GM18508 (cell line): Measurements from ENCODE around the gene GPA33.

ENCODE experiments used
- ATAC-seq: cut with Tn5 transposase; IDR thresholded peaks from one replicate; pipeline ENCODE4 v1.9.1; 2021; ENCODE audit warnings: moderate number of reproducible peaks; ENCODE audit not compliant: insufficient read depth, unreplicated experiment

Gene GPA33

DNA sequence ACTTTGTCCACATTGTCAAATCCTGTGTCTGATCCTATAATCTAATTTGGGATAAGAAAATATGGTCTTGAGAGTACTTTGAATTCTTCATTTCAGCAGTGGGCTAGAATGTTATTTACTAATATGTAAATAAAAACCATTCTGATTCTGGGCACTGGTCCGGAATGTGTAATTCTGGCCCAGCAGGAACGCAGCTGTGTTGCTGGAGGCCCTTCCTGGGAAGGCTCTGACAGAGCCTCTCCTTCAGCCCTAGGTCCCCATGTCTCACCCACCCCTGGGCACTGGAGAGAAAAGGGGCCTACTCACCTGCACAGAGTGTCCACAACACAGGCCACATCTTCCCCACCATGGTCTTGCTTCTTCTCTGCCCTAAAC is 251 bp downstream of the GPA33 start:
- no peak for ATAC-seq

DNA sequence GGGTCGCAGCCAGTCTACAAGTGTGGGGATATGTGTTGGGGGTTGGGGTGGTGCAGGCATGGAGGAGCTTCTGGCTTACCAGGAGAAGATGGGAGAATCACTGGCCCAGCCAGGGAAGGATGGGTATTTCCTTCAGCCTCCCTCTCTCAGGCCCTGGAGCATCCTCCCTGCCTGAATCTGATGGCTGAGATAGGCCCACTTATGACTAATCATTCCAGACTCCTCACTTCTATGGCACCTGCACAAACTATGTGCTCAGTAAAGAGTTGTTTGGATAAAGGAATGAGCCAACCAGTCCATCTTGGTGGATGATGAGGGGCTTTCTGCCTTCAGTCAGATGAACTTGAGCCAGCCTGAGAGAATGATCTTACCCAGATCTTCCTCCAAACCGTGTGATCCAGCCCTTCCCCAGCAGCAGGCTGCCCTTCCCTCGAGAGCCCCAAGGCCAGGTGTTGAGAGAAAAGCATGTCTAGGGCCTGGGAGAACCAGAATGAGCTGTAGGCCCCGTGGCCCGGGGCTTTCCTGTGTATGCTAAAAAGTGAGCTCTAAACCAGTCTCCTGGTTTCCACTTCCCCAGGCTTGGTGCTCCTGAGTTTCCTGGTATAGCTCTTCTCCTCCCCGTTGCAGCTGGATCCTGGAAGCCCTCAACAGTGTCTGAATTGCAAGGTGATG is 1.3 kb downstream of the GPA33 start:
- no peak for ATAC-seq

DNA sequence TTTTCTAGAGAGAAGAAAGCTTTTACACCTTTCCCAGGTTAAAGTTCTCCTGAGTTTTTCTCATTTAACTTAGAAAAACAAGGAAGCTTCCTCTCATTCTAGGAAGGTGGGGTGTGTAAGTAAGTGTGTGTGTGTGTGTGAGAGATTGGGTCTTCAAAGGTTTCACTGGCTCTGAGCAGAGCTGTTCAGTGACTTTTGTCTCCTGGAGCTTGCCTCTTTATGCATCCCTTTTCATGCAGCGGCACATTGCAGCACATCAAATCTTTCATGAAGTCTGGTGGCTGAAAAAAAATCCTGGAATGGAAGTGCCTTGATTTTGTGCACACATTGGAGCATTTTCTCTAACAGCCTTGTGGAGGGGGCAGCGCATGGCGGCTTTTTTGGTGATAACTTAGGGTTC is 3.4 kb downstream of the GPA33 start:
- no peak for ATAC-seq

DNA sequence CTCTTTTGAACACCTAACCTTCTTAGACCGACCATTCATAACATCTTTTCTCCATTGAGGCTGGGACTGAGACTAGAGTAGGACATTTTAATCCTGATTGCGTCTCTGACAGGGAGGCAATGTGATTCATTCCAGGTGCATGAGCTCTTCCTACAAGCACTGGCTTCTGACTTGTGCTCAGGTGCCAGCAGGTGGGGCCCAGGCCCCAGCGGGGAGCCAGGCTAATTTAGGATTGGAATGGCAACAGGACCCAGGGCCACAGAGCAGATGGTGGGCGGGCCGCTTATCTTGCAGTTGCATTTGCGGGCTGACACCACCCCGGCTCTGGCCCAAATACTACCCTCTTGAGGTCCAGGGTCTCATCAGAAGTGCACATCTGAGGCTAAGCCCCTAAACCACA is 4.1 kb downstream of the GPA33 start:
- ATAC-seq, result no peak

DNA sequence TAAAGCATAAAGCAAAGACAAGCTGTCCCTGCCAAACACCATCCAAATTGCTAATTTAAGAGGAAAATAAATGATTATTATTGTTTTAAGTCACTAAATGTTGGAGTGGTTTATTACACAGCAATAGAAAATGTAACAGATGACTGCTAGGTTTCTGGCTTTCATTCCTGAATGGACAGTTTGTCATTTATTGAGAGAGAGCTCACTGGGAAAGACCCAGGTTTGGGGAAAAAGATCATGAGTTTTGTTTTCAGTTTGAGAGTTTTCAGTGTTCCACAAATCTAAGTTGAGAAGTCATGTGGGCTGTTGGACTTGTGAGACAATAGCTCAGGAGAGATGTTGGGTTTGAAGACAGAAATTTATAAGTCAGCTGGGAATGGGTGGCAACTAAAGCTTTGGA is 5.4 kb downstream of the GPA33 start:
- ATAC-seq, result no peak

DNA sequence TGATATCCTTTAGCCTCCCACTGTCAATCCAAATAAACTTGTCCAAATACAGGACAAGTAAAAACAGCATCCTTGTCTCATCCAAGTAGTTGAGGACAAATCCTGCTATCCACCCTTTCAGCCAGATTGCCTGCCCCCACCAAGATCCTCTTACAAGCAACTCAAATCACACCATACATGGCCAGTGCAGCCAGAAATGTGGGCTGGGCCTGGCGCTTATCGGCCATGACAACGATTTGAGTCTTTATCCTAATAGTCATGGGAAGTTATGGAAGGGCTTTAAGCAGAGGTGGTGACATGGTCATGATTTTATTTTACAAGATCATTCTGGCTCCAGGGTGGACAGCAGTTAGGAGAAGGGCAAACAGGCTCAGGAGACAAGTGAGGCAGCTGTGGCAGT is 6.3 kb downstream of the GPA33 start:
- no peak for ATAC-seq

DNA sequence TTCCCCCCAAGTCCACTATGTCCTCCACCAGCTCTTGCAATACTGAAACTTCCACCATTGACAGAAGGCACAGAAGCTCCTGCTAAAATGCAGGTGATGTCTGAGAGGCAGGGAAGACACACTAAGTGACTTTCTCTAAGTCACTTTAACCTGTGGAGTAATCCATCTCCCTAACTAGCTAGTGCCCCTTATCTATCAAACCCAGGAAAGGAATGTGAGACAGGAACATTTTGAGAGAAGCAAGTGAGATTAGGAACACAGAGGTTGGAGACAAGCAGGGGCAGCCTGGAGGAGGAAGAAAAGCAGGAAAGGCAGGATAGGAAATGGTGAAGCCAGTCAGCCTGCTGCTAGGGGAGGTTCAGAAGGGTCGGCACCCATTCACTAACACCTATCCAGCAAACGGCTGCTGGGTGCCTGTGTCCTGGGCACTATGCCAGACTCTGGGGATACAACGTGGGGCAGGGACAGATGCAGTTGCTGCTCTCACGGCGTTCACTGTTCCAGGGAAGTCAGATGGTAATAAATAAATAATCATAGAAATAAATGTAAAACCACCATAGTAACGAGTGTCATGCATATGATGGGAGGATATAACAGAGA is 7.0 kb downstream of the GPA33 start:
- ATAC-seq, result no peak

DNA sequence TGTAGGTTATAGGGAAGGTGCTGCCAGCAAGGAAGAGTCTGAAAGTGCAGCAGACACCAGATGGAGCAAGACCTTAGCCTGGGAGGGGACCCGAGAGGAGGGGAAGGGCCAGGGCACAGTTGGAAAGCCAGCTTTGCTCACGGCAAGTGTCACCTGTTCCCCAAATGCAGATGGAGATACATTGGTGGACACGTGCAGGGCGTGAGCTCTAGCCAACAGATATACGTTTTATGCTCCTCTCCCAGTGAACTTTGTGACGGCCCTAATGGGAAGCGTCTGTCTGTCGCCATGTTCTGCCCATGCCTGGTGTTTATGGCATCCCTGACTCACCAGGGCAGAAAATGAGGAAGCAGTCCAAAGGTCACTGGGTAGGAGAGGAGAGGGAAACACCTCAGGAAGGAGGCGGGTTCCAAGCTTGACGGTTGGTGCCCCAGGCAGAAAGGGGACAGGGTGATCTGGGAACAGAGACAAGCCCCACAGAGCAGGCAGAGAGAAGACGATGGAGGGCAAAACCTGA is 7.6 kb downstream of the GPA33 start:
- no peak for ATAC-seq

DNA sequence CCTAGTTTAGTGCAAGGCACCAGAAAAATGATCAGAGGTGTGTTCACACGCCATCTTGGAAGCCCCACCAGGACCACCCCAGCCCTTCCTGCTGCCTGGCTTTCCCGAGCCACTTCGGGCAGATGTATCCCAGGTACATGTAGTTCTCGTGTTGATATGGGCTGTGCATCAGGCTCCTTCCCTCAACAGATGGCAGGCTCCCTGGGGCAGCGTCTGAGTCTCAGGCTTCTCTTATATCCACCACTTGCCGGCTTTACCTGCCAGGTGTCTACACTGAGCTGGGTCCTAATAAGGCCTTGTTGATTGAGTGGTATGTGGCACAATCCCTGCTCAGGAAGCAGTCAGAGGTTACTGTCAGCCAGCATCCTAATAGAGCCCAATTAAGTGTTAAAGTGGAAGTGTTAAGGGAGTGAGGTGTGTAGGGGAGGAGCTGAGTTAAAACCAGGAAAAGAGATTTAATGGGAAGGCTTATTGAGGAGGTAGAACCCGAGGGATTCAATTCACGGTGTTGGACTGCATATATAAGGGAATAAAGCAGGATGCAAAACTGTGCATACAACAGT is 8.5 kb downstream of the GPA33 start:
- ATAC-seq, result no peak

DNA sequence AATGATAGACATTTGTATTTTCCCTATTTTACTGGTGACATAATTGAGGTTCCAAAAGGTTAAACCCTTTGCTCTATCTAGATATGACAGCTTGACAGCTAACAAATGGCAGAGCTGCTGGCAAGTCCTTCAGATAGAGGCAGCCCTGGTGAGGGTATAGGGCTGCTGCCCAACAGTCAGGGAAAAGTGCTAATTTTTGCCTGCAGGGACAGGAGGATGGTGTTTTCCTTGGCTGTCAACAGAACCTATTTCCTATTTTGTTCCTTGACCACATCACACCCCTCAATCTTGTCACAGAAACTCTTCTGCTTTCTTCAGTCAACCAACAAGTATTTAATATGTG is 12.3 kb downstream of the GPA33 start:
- no peak for ATAC-seq

DNA sequence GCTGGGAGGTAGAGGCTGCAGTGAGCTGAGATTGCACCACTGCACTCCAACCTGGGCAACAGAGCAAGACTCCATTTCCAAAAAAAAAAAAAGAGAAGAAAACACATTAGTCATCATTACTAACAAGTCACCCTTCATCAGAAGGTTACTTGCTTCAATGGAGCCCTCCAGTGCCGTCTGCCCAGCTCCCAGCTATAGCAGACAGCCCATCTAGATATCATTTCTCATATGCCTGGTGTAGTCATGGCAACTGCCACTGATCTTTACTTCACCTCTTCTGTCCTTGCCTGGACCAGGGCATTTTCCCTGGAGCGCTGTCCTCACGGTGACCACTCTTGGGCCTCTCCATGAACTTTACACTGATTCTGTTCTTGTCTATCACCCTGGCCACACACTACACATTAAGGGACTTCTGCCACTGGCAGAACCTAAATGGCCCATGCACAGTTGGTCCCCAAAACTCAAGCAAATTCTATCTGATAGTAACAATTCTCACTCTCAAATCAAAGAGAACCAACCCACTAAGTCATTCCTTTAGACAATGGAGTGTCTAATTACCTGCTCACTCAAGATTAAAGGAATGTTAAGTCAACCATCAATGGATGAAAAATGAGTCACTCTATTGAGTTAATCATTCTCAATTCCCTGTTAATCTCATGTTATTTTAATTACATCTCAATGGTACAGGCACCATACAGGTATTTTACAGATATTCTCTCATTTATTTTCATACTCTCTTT is 12.9 kb downstream of the GPA33 start:
- no peak for ATAC-seq

DNA sequence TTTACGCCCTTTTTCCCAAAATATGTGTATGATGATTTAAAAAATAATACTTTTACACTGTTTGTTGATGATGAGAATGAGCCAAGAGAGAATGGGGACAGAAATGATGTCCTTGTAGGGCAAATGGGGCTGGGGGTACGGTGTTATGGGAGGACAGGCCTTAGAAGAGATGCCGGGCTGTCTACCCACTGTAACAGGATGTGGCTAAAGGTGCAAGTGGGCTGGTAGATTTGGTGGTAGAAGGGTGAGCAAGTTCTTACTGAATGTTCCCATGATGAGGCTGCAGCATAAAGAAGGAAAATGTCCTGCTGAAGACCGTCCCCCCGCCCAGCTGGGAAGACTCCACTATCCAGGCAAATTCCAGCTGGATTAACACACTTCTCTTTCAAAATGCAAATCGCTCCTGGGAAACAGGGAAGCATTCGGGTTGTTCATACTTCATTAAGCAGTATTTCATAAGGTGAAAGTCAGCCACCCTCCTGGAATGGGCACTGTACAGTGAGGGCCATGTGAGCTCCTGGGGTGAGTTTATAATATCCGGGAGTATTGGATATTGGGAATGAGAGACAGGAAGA is 14.0 kb downstream of the GPA33 start:
- no peak for ATAC-seq

DNA sequence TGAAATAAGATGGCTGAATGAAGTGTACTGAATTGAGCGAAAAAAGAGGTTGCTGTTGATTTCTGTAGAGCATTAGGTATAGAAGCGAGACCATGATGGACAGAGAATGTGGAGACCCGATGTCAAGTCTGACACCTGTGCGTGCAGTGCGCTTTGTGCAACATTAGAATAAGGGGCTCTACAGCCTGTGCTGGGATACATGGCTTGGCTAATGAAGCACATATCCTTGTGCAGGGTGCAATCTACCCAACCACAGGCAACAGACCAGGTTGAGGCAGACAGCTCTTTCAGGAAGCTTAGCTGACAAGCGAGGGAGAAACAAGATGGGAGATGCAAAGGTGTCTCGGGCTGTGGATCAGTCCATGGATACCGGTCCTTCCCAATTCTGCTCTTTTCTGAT is 18.9 kb downstream of the GPA33 start:
- no peak for ATAC-seq

DNA sequence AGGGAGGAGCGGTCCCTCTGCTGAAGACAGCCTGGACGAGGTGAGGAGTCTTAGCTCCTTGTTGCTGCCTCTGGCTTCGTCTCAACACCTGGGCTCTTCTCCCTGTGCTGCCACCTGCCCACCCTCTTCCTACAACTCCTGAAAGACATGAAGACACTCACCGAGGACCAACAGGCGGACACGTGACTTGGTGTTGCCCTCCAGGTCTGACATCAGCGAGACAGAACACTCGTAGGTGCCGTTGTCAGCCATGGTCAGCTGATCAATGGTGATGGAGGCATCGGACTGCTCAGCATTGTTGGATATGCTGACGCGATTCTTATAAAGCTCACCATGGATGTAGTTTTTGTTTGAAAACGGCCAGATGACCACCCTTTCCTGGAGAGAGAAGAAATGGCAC is 21.4 kb downstream of the GPA33 start:
- no peak for ATAC-seq

DNA sequence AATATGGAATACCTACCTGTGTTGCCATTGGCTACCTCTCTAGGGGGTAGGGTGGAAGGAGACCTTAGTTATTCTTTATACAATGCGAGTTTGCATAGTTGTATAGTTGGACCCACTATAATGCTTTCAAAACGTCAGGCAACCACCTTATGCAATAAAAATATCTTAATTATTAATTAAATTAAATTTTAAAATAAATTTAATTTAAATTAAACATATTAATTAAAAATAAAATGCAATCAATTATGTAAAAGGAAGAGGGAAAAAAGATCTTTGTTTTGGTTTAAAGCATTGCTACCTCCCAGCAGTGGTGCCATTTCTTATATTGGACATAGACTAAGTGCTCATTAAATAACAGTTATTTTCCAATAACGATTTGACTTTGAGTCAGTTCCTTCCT is 22.3 kb downstream of the GPA33 start:
- ATAC-seq, result no peak

DNA sequence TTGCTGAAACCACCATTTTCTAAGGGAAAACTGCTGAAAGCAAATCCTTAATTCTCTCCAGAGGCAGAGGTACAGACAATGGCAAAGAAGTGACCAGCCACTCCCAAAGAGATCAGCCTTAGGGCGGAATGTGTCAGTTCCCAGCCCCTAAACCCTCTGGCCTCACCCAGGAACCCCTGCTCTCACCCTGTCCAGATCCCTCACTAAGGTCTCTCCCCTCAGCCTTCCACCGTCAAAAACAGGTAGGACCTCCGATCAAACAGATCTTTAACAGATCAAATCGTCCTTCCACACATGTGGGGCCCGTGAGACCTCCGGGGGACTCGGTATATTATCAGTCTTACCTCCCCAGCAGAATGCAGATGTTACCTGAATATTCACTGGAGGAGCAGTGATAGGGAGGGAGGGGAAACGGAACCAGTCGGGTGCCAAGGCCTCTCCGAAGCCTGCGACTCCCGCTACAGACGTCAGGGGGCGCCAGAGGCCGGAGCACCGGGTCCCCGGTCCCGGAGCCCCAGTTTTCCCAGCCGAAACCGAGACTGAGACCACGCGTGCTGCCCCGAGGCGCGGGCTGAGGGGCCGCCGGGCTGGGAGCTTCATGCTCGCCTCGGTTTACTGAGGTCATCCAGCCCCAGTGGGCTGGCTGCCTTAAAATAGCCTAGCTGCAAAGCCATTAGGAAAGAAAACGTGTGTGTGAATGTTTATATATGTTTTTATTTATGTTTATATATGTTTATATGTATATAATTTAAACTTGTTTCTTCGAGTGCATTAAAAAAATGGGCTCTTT is 23.6 kb downstream of the GPA33 start:
- no peak for ATAC-seq

DNA sequence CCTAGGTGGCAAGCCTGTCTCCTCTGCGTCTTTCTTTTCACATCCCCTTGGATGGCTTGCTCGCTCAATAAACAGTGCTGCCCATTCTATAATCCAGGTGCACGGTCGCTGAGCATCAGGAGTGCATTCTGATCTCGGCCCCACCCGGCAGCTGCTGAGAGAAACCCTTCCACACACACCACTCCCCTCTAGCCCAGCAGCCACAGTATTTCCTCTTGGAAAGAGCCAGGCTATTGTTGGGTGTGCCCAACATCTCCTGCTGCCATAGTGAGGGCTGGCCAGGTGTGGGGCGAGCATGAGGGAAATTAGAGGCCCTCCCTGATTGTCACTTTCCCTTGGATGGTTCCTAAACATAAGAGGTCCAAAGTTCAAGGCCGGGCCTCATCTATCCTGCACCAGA is 24.7 kb downstream of the GPA33 start:
- ATAC-seq, result no peak

DNA sequence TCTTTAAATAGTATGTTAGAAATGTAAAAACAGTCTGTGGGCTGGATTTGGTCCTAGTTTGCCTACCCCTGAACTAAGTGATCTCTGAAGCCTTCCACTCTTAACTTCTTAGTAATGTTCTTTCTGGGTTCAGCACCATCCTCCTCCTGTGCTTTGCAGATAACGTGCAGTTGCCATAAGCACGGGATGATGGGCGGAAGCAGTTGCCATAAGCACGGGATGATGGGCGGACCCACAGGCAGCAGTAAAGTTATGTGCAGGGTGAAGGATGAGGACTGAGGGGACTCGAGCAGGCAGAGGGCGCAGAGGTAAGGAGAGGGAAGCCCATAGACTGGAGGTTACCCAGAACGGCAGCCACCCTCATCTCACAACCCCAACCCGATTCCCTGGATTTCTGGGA is 25.6 kb downstream of the GPA33 start:
- ATAC-seq, result no peak

DNA sequence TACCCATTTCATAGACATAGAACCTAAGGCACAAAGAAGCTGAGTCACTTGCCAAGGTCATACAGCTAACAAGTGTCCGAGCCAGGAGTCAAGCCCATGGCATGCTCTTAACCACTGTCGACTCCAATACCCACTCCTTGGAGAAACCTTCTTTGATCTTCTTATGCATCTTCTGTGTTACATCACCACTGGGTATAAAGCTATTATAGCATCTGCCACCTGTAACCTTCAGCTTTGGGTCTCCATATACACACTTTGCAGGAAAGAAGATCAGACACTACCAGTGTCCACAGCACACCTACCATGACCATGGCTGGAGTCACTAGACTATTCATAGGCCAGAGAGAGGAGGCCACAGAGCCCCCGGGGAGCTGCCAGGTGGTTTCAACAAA is 29.1 kb downstream of the GPA33 start:
- ATAC-seq, result no peak
